ENCODE measurements around the gene LORICRIN. TPM values are rescaled to one million over a fixed set of nuclear protein-coding genes. Genes with fewer than 3 reads are reported as not detected.

LORICRIN gene
- total and polyA plus RNA-seq, 4 donors, result not detected

- no peak for TF ChIP-seq ZBTB33 (IDR thresholded peaks at IDR 0.05)
- no peak for TF ChIP-seq HNF4G (IDR thresholded peaks at IDR 0.05)
- TF ChIP-seq FOXA1 (IDR thresholded peaks at IDR 0.05), result no peak
- no peak for TF ChIP-seq RAD21 (IDR thresholded peaks at IDR 0.05)
- TF ChIP-seq EGR1 (IDR thresholded peaks at IDR 0.05; ENCODE audit: low read depth in 2 of 2), result no peak
- TF ChIP-seq TAF1 (conservative IDR thresholded peaks at IDR 0.05), result no peak
- no peak for TF ChIP-seq GABPA (IDR thresholded peaks at IDR 0.05 in 1 of 2, conservative IDR thresholded peaks at IDR 0.05 in 1 of 2)
- no peak for TF ChIP-seq SP1 (IDR thresholded peaks at IDR 0.05)
These were observed 49.3 kb upstream of the LORICRIN start (continued) for GRCh38 chr1:153210206-153210605.

- 48% methylated on average over 5 of the region's 5 CpGs for WGBS
- Histone ChIP-seq H3K9me3 (ENCODE audit: control insufficient read depth in 4 of 4, low read length in 3 of 4) (no peaks in the 10 kb centered on the region), H3K4me1 (ENCODE audit: control insufficient read depth in 4 of 4, insufficient read depth in 4 of 4, low read length in 3 of 4) (no peaks in the 10 kb centered on the region), H3K36me3 (ENCODE audit: control insufficient read depth in 4 of 4, insufficient read depth in 3 of 4, low read depth in 1 of 4, low read length in 3 of 4) (no peaks in the 10 kb centered on the region), H3K27ac (ENCODE audit: low read depth in 1 of 2, low read length in 2 of 2) (no peak overlapping the region), H3K9ac (ENCODE audit: low read depth in 1 of 2, low read length in 2 of 2) (no peak overlapping the region), H3K4me3 (ENCODE audit: low read depth in 1 of 3, low read length in 3 of 3) (no peak overlapping the region), H3K27me3 (ENCODE audit: control insufficient read depth in 4 of 4, insufficient read depth in 4 of 4, low read length in 3 of 4) (peaks cover 0 to 6% (median 0%) of the 10 kb centered on the region in 4 donors)
- DNase-seq (ENCODE audit: low spot score), result no peak
- TF ChIP-seq TAF1 (conservative IDR thresholded peaks at IDR 0.05) (no peak), ATF3 (IDR thresholded peaks at IDR 0.05) (no peak), EGR1 (IDR thresholded peaks at IDR 0.05; ENCODE audit: low read depth in 2 of 2) (no peak), REST (IDR thresholded peaks at IDR 0.05) (no peak), HNF4A (conservative IDR thresholded peaks at IDR 0.05) (no peak), ZBTB33 (IDR thresholded peaks at IDR 0.05) (no peak), JUND (IDR thresholded peaks at IDR 0.05) (no peak), CTCF (IDR thresholded peaks at IDR 0.05; ENCODE audit: low read depth, low read length, missing input control) (no peak), FOXA2 (IDR thresholded peaks at IDR 0.05) (no peak), RXRA (IDR thresholded peaks at IDR 0.05) (no peak)
These were observed 47.3 kb upstream of the LORICRIN start for GRCh38 chr1:153212201-153212600.
